Measurements from ENCODE around the gene C3orf18.

Gene C3orf18

DNA sequence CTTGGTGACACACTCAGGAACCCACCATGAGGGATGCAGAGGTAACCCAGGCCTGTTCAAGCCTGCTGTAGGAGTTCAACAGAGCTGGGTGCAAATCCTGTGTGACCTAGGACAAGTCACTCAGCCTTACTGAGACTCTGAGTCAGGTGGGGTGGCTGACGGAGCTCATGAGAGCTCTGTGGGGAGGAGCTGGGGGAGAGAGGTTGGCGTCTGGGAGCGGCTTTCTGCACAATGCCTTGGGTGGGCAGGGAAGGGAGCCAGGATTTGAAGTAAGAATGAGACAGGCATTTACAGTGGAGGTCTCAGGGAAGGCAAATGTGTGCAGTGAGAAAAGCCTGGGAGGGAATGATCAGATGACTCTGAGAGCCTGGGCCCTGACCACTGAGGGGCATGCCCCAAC, 18.3 kb downstream of the C3orf18 start:
- DNase-seq: no peak

DNA sequence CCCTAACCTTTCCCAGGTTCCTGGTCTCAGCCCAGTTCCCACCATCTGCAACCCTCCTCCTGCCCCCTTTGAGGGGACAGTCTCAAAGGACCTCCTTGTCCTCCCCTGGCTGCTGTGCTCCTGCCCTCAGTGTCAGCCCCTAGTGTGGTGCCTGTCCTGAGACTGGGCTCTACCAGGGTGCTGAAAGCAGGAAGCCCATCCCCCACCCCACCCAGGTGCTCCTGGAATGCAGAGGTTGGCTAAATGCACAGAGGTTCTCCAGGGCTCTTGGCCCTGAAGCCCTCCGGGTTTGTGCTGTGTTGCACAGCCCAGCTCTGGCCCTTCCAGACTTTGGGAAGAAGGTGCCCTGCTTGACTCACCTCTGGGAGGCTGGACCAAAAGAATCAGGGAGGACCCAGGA, 21.8 kb downstream of the C3orf18 start:
- no peak for DNase-seq

- peak; percentile 36 for DNase-seq
Measured at GRCh38 chr3:50542177-50543034, 25.1 kb downstream of the C3orf18 start.

GRCh38 chr3:50539356-50540286, 27.9 kb downstream of the C3orf18 start:
- DNase-seq: no peak

- DNase-seq: no peak
Measured at GRCh38 chr3:50537421-50538129, 30.0 kb downstream of the C3orf18 start.

- DNase-seq: no peak
Measured at GRCh38 chr3:50536471-50537180, 30.9 kb downstream of the C3orf18 start.

GRCh38 chr3:50534681-50535330, 32.7 kb downstream of the C3orf18 start:
- DNase-seq: no peak

DNA sequence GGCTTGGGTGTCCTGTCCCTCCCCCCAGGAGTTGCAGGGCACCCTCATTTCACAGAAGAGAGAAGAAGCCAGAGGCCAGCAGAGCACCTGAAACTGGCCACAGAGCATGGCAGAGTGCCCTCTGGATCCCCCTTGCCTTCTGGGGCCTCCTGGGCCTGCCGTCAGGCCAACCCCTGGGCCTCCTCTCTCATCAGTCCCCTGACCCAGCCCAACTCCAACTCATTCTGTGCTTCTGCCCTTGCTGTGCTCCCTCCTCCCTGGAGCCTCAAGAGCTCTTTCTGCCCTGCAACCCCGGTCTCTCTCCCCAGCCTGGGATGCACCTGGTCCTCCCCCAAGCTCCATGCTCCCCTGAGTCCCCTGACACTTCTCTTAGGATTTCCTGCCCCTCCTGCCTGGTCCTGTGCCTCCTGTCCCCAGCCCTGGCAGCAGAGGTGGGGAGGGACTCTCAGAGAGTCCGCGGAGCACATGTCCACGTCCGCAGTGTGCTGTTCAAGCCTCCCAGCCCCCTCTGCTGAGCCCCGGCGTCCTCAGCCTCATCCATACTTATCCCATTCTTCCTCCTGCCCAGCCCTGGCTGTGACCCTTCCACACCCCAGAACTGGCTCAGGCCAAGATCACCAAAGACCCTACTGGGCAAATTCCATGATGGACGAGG, 33.6 kb downstream of the C3orf18 start:
- DNase-seq: no peak

DNA sequence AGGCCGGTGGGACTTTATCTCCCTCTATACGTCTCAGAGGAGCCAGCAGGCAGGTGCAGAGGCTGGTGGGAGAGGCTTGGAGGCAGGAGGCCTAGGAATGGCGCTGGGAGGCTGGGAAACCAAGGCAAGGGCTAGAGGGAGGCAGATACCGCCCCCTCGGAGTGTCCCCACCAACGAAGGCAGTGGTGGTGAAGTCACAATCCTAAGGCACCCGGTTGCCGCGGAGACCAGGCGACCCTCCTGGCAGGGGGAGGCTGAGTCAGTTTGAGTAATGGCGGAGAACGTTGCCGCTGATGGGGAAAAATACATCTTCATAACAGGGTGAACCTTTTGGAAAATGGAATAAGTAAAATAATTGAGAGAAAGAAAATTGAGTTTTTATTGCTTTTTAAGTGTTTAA, 34.2 kb downstream of the C3orf18 start:
- DNase-seq: no peak

- no peak for DNase-seq
Measured at GRCh38 chr3:50532062-50532705, 35.4 kb downstream of the C3orf18 start.

DNA sequence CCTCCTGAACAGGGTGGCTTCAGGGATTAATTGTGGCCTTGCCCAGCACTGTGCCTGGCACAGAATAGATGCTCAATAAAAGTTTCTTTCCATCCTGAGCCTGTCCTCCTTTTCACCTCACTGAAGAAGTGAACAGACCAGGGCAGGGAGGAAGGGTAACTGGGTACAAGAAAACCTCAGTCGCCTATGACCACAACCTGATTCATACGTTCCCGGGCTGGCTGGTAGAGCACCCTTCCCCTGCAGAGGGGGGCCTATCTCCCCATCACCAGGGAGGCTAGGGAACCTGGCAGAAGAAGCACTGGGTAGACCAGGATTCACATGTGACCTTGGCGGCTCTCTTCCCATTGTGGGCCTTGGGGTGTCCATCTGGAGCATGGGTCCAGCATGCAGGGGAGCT, 36.3 kb downstream of the C3orf18 start:
- no peak for DNase-seq

GRCh38 chr3:50530001-50530970, 37.3 kb downstream of the C3orf18 start:
- DNase-seq: no peak

- peak; percentile 50 for DNase-seq
Measured at GRCh38 chr3:50525987-50526386, 41.6 kb downstream of the C3orf18 start.

- DNase-seq: no peak
Measured at GRCh38 chr3:50525191-50525910, 42.2 kb downstream of the C3orf18 start.

- no peak for DNase-seq
Measured at GRCh38 chr3:50524746-50525145, 42.8 kb downstream of the C3orf18 start.

- DNase-seq: no peak
Measured at GRCh38 chr3:50523279-50523811, 44.2 kb downstream of the C3orf18 start.

- DNase-seq: no peak
Measured at GRCh38 chr3:50521572-50521971, 46.0 kb downstream of the C3orf18 start.

- no peak for DNase-seq
Measured at GRCh38 chr3:50520849-50521248, 46.7 kb downstream of the C3orf18 start.

All from CD4-positive, alpha-beta T cell treated with Interleukin-15 for 1 hour (primary cell).